GM12801 (cell line): Measurements from ENCODE around the gene AFAP1L2.

Experiments used
- TF ChIP-seq, protein P1 (sequence below): IDR thresholded peaks from one replicate; pipeline ENCODE4 v1.5.1; 2011; ENCODE audit warnings: control low read depth; ENCODE audit not compliant: insufficient read length; ENCODE audit errors: extremely low read depth

Gene AFAP1L2

DNA sequence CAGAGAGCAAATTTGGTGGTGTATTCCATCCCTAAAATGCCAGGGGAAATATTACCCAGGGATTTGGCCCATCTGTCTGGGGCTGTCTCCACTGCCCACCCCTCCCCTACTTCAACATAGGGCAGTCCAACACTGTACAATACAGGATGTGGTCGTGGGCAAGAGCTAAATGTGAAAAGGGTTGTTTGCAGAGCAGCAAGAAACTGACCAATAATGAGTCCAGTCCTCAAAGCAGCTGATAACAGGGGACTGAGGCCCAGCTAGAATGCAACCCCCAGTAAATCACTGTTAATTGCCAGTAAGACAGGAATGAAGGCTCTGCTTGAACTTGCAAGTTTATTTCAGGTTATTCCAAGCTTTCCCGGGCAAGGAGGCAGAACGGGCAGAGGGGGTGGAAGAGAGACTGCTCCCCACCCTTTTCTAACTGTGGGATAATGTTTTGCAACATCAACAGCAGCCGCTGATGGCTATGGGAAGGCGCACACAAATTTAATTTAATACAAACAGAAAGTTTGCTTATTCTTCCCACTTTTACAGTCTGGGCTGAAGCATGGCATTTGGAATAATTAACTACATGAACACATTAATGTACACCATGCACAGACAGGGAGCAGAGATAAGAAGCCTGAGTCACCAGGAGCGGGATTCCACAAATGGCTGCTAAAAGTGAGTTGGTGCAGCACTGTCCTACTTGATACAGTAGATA lies 36.8 kb downstream of the AFAP1L2 start:
- TF ChIP-seq, protein P1, sequence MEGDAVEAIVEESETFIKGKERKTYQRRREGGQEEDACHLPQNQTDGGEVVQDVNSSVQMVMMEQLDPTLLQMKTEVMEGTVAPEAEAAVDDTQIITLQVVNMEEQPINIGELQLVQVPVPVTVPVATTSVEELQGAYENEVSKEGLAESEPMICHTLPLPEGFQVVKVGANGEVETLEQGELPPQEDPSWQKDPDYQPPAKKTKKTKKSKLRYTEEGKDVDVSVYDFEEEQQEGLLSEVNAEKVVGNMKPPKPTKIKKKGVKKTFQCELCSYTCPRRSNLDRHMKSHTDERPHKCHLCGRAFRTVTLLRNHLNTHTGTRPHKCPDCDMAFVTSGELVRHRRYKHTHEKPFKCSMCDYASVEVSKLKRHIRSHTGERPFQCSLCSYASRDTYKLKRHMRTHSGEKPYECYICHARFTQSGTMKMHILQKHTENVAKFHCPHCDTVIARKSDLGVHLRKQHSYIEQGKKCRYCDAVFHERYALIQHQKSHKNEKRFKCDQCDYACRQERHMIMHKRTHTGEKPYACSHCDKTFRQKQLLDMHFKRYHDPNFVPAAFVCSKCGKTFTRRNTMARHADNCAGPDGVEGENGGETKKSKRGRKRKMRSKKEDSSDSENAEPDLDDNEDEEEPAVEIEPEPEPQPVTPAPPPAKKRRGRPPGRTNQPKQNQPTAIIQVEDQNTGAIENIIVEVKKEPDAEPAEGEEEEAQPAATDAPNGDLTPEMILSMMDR: no peak

DNA sequence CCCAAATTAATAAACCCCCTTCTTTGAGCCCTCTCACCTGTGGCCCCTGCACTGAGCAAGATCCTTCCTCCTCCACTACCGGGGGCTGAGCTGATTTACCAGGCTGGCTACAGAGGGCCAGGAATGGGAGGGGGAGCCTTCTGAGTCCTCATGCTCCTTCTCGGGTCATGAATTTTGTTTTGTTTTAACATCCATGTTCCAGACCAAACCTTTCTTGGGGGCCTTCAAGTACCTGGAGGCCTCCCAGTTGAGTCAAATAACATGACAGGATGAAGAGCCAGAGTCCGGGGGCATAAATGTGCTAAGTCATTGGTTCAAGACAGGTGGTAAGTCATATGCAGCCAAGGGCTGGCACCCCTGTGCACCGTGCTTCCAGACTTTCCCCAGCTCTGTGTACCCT lies 39.6 kb downstream of the AFAP1L2 start:
- TF ChIP-seq, protein P1: no peak

DNA sequence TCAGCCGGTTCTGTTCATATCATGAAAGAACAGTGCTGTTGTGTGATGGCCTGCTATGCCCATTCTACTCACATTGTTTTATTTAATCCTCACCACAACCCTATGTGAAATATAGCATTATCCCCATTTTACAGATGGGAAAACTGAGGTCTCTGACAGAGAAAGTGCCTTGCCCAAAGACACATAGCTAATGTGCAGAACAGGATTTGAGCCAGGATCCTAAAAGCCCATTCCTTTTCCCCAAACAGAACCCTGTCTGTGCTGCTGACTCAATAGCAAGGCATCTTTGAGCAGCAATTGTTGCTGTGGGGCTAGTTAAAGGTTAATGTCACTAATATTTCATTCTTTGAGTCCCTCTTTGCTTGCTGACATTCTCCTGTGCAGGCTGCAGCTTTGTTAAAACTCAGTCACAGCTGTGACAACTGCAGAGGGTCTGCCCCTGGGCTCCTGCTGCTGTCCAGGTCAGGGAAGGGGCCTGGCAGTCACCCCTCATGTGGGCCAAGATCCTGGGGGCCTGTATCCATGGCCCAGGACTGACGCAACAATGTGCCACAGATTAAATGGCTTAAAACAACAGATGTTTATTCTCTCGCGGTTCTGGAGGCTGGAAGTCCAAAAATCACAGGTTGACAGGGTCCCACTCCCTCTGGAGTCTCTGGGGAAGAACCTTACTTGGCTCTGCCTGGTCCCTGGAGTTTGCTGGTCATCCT lies 40.4 kb downstream of the AFAP1L2 start:
- TF ChIP-seq, protein P1: no peak

DNA sequence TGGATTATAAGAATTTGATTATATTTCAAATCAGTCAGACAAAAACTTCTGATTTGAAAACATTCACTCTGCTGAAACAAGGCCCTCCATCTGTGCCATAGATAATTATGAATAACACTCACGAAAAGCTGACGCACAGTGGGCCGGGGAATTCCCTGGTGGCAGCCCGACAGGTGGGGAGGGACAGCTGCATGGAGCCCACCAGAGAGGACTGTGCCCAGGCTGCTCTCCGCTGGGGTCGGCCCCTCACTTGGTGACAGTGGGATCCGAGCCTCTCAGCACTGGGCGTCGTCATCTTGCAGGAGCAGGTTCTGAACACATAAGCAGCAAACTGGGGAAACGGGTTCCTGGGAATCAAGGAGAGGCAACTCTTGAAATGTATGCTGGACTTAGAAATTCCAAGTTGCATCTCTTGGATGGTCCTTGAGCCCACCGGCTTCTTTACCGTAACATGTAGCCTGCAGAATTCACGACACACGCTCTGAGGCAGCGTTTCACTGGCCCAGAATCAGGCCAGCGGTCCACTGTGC lies 41.4 kb downstream of the AFAP1L2 start:
- TF ChIP-seq, protein P1: no peak

GRCh38 chr10:114359953-114360345 lies 44.4 kb downstream of the AFAP1L2 start:
- TF ChIP-seq, protein P1: no peak

GRCh38 chr10:114359041-114359952 lies 45.0 kb downstream of the AFAP1L2 start:
- TF ChIP-seq, protein P1: no peak

GRCh38 chr10:114357515-114357996 lies 46.7 kb downstream of the AFAP1L2 start:
- TF ChIP-seq, protein P1: no peak
